NCI-H82 (cell line): ENCODE measurements around the gene MTMR11.

Experiments used
- DNase-seq: peaks from one replicate; lab custom pipeline; 2025; lab: John Stamatoyannopoulos, UW

MTMR11 gene

GRCh38 chr1:149934356-149934755, 2.3 kb downstream of the MTMR11 start:
- DNase-seq = no peak

- DNase-seq = no peak
These were observed 3.5 kb downstream of the MTMR11 start for GRCh38 chr1:149933208-149933607.

GRCh38 chr1:149932474-149932873, 4.2 kb downstream of the MTMR11 start:
- DNase-seq = no peak

- DNase-seq = no peak
These were observed 5.4 kb downstream of the MTMR11 start for GRCh38 chr1:149931212-149931790.

- no peak for DNase-seq
These were observed 6.8 kb downstream of the MTMR11 start for GRCh38 chr1:149929856-149930255.

GRCh38 chr1:149928401-149928724, 8.3 kb downstream of the MTMR11 start:
- DNase-seq = no peak

GRCh38 chr1:149927563-149928400, 8.9 kb downstream of the MTMR11 start, which contains the start of gene SF3B4:
TSS of gene SF3B4 (minus strand) at chr1:149927803. CDS start at chr1:149927759, 44 bp downstream.
- peak; percentile 98 for DNase-seq

- no peak for DNase-seq
These were observed 9.6 kb downstream of the MTMR11 start for GRCh38 chr1:149927056-149927562.

GRCh38 chr1:149926296-149926695, 10.4 kb downstream of the MTMR11 start:
- DNase-seq = no peak

GRCh38 chr1:149925751-149926150, 10.9 kb downstream of the MTMR11 start:
- DNase-seq = no peak

- DNase-seq = no peak
These were observed 11.3 kb downstream of the MTMR11 start for GRCh38 chr1:149925345-149925744.

GRCh38 chr1:149923626-149924025, 13.1 kb downstream of the MTMR11 start:
- DNase-seq = no peak

- peak; percentile 90 for DNase-seq
These were observed 19.0 kb downstream of the MTMR11 start, which contains the start of gene SV2A for GRCh38 chr1:149917571-149918144. TSS of gene SV2A (minus strand) at chr1:149917844. CDS start at chr1:149913840, 4,004 bp downstream.

GRCh38 chr1:149916898-149917252, 19.8 kb downstream of the MTMR11 start:
- no peak for DNase-seq

GRCh38 chr1:149916193-149916897, 20.3 kb downstream of the MTMR11 start:
- no peak for DNase-seq

GRCh38 chr1:149915429-149916192, 21.1 kb downstream of the MTMR11 start:
- peak; percentile 86 for DNase-seq

GRCh38 chr1:149914545-149914944, 22.1 kb downstream of the MTMR11 start:
- DNase-seq = no peak

- DNase-seq = no peak
These were observed 30.1 kb downstream of the MTMR11 start for GRCh38 chr1:149906570-149907075.

GRCh38 chr1:149903836-149904491, 32.7 kb downstream of the MTMR11 start:
- peak; percentile 64 for DNase-seq

- peak; percentile 96 for DNase-seq
These were observed 37.0 kb downstream of the MTMR11 start, which contains the start of gene BOLA1 for GRCh38 chr1:149899460-149900284. TSS of gene BOLA1 (plus strand) at chr1:149899568. CDS start at chr1:149900060, 492 bp downstream.
